Mucosa of stomach (tissue), 1 donor: ENCODE measurements around the gene ROCK1.
"Not testable (repeated sequence)": the region's sequence is repeated elsewhere in the genome, so short reads cannot be mapped to it uniquely, and the experiment has no call there.

Experiments
- H3K27me3 ChIP-seq: one replicate; pipeline ENCODE4 v1.7.0; 2013; ENCODE audit warnings: mild to moderate bottlenecking, low read length; ENCODE audit not compliant: control insufficient read depth, insufficient read depth
- H3K36me3 ChIP-seq: one replicate; pipeline ENCODE4 v1.7.0; 2013; ENCODE audit warnings: low read length; ENCODE audit not compliant: control insufficient read depth, insufficient read depth
- H3K4me1 ChIP-seq: one replicate; pipeline ENCODE4 v1.7.0; 2013; ENCODE audit warnings: mild to moderate bottlenecking, low read length; ENCODE audit not compliant: control insufficient read depth, insufficient read depth
- H3K4me3 ChIP-seq: one replicate; pipeline ENCODE4 v1.7.0; 2013; ENCODE audit warnings: low read length
- H3K9ac ChIP-seq: one replicate; pipeline ENCODE4 v1.7.0; 2013; ENCODE audit warnings: mild to moderate bottlenecking, low read length, moderate library complexity
- H3K9me3 ChIP-seq: one replicate; pipeline ENCODE4 v1.7.0; 2013; ENCODE audit warnings: mild to moderate bottlenecking, low read length, moderate library complexity; ENCODE audit not compliant: control insufficient read depth
- donor health status: Pancreatic carcinoma.

The ROCK1 gene

DNA sequence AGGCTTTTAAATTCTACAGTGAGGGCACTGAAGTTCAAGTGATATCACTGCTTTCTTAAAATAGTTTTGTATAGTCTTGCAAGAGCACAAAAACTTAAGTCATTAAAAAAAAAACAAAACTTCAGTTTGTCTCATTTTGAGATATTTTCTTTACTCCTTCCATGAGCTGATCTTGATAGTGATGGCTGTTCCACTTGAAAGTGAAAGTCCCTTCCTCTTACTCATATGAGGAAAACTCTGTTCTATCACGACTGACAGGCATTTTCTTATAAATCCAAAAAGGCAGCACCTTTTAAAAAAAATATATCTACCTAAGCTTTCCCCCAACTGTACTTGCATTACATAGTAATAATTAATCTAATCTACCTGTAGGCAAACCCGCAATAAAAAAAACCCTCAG is 160.8 kb downstream of the ROCK1 start:
- H3K27me3 ChIP-seq, H3K4me3 ChIP-seq, H3K9me3 ChIP-seq, H3K4me1 ChIP-seq, H3K36me3 ChIP-seq, H3K9ac ChIP-seq: not testable (repeated sequence)
